OCI-LY1 (cell line): ENCODE measurements around the gene STRIT1.

Experiments
- CTCF ChIP-seq: fragments of 200-600 bp; sonication (generic), shearing (Covaris generic); IDR thresholded peaks from 2 replicates; pipeline ENCODE4 v1.5.1; 2017; ENCODE audit warnings: mild to moderate bottlenecking, antibody characterized with exemption, low read length, moderate library complexity, mixed read lengths
- EZH2 ChIP-seq: fragments of 200-600 bp; sonication (generic), shearing (Covaris generic); IDR thresholded peaks from 2 replicates; pipeline ENCODE4 v1.8.0; 2017; ENCODE audit warnings: borderline replicate concordance, mixed run types, mild to moderate bottlenecking, antibody characterized with exemption, low read length, moderate library complexity, mixed read lengths

DNA sequence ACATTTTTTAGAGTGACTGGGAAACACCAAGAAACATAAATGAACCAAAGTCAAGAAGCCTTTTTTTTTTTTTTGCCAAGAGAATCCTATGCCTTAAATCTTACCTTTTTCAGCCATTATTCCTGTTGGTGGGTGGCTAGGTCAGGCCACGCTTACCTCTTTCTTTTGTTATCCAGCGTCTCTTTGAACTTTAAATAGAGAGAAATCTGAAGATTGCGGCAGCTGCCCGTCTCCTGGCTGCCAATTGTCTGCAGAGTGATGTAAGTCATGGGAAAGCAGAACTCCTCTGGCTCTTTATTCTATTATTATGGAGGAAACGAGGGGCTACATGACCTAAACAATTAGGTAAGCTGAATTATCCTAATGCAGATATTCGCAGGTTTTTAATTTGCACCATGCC lies at the start of gene STRIT1:
- TF ChIP-seq CTCF (no peak), EZH2 (no peak)
